Measurements from ENCODE around the gene ZNF529.
"Not testable (repeated sequence)": the region's sequence is repeated elsewhere in the genome, so short reads cannot be mapped to it uniquely, and the experiment has no call there.

Gene ZNF529

GRCh38 chr19:36573020-36573894 is at the start of gene ZNF529:
ZNF529 (minus strand) TSS chr19:36573292; CDS start chr19:36572346, 946 bp downstream.
- peak; percentile 36 to 69 (median 49) for DNase-seq

GRCh38 chr19:36605877-36606478 is 32.9 kb upstream of the ZNF529 start:
- peak in 1 of 4 experiments; percentile 36 for DNase-seq

GRCh38 chr19:36605101-36605876 is 32.2 kb upstream of the ZNF529 start, which contains the start of gene ZNF382:
ZNF382 (plus strand) TSS chr19:36605313; CDS start chr19:36609915, 4,602 bp downstream.
- DNase-seq: peak; percentile 75 to 83 (median 80)

- peak; percentile 63 to 81 (median 67) for DNase-seq
Observed at GRCh38 chr19:36604656-36605100, 31.6 kb upstream of the ZNF529 start.

GRCh38 chr19:36602681-36603080 is 29.6 kb upstream of the ZNF529 start:
- DNase-seq: not testable (repeated sequence)

- DNase-seq: no peak
Observed at GRCh38 chr19:36579255-36579654, 6.2 kb upstream of the ZNF529 start.

- no peak for DNase-seq
Observed at GRCh38 chr19:36577271-36577996, 4.3 kb upstream of the ZNF529 start.

GRCh38 chr19:36574741-36575140 is 1.6 kb upstream of the ZNF529 start:
- DNase-seq: no peak

GRCh38 chr19:36573895-36574720 is 1.0 kb upstream of the ZNF529 start:
- no peak for DNase-seq

- DNase-seq: no peak
Observed at GRCh38 chr19:36572593-36573019, 486 bp downstream of the ZNF529 start.

GRCh38 chr19:36564391-36564790 is 8.7 kb downstream of the ZNF529 start:
- no peak for DNase-seq

GRCh38 chr19:36547001-36547732 is 25.9 kb downstream of the ZNF529 start:
- DNase-seq: no peak

- DNase-seq: no peak
Observed at GRCh38 chr19:36528921-36529518, 44.1 kb downstream of the ZNF529 start.

- DNase-seq: peak; percentile 71 to 85 (median 79)
Observed at GRCh38 chr19:36528194-36528920, 44.7 kb downstream of the ZNF529 start, which contains the start of gene ZNF260. ZNF260 (minus strand) TSS chr19:36528271; CDS start chr19:36515238, 13,033 bp downstream.

- DNase-seq: no peak
Observed at GRCh38 chr19:36527873-36528193, 45.3 kb downstream of the ZNF529 start.

- no peak for DNase-seq
Observed at GRCh38 chr19:36527341-36527740, 45.8 kb downstream of the ZNF529 start.

GRCh38 chr19:36526581-36526980 is 46.5 kb downstream of the ZNF529 start:
- no peak for DNase-seq

- DNase-seq: no peak
Observed at GRCh38 chr19:36524617-36525016, 48.5 kb downstream of the ZNF529 start.

GRCh38 chr19:36514012-36514612 is 59.0 kb downstream of the ZNF529 start:
- no peak for DNase-seq
